Skeletal muscle satellite cell (primary cell): Measurements from ENCODE around the gene SMAD6.

Experiments used
- H3K27me3 ChIP-seq: 2 replicates; pipeline ENCODE4 v1.7.0; 2013; ENCODE audit warnings: low read length; ENCODE audit not compliant: control insufficient read depth, insufficient read depth
- H3K36me3 ChIP-seq: 2 replicates; pipeline ENCODE4 v1.7.0; 2013; ENCODE audit warnings: mild to moderate bottlenecking, control low read depth, low read length; ENCODE audit not compliant: insufficient read depth
- H3K4me1 ChIP-seq: 2 replicates; pipeline ENCODE4 v1.7.0; 2013; ENCODE audit warnings: low read length; ENCODE audit not compliant: control insufficient read depth, insufficient read depth
- H3K4me2 ChIP-seq: 2 replicates; pipeline ENCODE4 v1.7.0; 2013; ENCODE audit warnings: mild to moderate bottlenecking, low read length
- H3K4me3 ChIP-seq: 2 replicates; pipeline ENCODE4 v1.7.0; 2013; ENCODE audit warnings: low read length
- H3K9ac ChIP-seq: 2 replicates; pipeline ENCODE4 v1.7.0; 2013; ENCODE audit warnings: mild to moderate bottlenecking, low read depth, low read length, moderate library complexity
- H3K9me3 ChIP-seq: replicated peaks from 2 replicates; pipeline ENCODE4 v1.7.0; 2013; ENCODE audit warnings: mild to moderate bottlenecking, control low read depth, low read length

SMAD6 gene

DNA sequence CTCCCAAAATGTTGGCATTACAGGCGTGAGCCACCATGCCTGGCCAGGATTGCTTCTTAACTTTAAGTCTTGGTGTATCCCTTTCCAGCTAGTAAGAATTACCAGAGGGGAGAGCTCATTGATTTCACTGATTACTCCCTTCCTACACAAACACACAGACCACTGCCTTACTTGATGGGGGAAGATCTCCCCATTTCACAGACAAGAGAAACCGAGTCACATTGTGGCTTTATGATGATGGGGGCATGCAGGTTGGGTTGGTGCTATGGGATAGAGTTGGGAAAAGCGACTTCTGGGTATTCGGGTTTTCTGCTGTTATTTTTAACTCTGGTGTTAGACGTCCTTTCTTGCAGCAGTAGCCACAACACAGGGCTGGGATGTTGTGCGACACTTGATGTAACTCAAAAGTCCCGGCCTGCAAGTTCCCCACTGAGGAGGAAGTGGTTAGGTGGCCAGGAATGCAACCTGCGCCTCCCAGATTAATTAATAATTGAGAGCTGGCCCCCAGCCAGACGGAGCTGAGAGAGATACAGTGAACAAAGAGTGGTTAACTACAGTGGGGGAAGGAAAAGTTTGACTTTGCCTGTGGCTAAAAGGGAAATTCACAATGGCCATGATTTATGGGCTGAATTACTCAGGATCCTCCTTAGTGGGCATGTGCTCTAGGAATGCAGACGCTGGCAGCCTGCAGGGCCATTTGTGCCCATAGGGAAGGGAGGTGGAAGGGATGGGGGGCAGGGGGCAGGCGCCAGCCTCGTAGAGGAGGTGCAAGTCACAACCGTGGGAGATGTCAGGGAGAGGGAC lies 63.6 kb downstream of the SMAD6 start:
- no peaks in the 10 kb centered on the region for H3K27me3 ChIP-seq
- H3K4me2 ChIP-seq, result no peak overlapping the region

GRCh38 chr15:66766282-66767230 lies 64.5 kb downstream of the SMAD6 start:
- H3K4me3 ChIP-seq, result no peak overlapping the region
- peaks cover 44% of the 10 kb centered on the region for H3K4me1 ChIP-seq
- H3K36me3 ChIP-seq, result no peaks in the 10 kb centered on the region
- H3K9ac ChIP-seq, result no peak overlapping the region
- no peaks in the 10 kb centered on the region for H3K9me3 ChIP-seq
- no peaks in the 10 kb centered on the region for H3K27me3 ChIP-seq
- H3K4me2 ChIP-seq, result no peak overlapping the region

More for the DNA sequence above, 63.6 kb downstream of the SMAD6 start:
- Histone ChIP-seq H3K4me3 (no peak overlapping the region), H3K4me1 (peaks cover 45% of the 10 kb centered on the region), H3K36me3 (no peaks in the 10 kb centered on the region), H3K9ac (no peak overlapping the region), H3K9me3 (no peaks in the 10 kb centered on the region)

GRCh38 chr15:66767240-66767659 lies 65.2 kb downstream of the SMAD6 start:
- Histone ChIP-seq H3K36me3 (no peaks in the 10 kb centered on the region), H3K4me2 (no peak overlapping the region), H3K9ac (no peak overlapping the region), H3K4me1 (peaks cover 37% of the 10 kb centered on the region), H3K4me3 (no peak overlapping the region), H3K27me3 (no peaks in the 10 kb centered on the region), H3K9me3 (no peaks in the 10 kb centered on the region)

- Histone ChIP-seq H3K9me3 (no peaks in the 10 kb centered on the region), H3K9ac (no peak overlapping the region), H3K4me2 (no peak overlapping the region), H3K36me3 (no peaks in the 10 kb centered on the region), H3K4me3 (no peak overlapping the region), H3K4me1 (peaks cover 30% of the 10 kb centered on the region), H3K27me3 (no peaks in the 10 kb centered on the region)
Measured at GRCh38 chr15:66768987-66769386, 67.0 kb downstream of the SMAD6 start.

DNA sequence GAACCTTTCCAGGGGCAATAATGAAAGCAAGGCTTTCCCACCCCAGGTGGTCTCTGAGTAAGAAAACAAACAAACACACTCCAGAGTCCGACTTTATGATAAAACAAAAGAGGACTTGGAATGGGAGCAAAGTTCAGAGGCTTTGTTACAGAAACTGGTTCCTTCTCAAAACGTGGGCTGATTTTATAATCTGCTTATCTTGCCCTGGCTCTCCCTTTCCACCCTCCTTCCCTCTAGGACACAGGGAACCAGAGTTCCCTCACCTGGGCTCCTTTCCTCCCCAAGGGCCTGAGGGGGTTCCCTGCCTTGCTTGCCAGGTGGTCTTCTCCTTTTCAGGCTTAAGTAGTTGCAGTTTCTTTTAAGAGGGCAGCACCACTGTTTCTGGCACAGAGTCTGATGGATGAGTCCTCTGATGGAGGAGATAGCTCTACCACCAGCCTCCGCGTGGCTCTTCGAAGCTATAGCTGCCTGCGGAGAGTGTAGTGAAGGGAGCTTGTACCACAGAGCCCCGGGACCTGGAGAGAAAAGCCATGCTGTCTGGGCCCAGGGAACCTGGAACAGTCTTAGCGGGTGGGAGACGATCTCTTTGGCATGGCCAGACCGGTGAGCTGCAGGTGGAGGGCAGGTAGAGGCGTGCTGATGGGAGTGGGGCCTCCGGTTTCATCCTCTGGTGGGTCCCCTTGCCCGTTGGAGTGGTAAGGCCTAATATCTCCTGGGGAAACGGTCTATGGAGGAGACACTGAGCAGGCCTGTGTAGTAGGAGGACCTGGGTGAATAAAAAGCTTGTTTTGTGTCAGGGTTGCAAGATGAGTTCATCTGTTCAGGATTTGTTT lies 68.7 kb downstream of the SMAD6 start:
- Histone ChIP-seq H3K9me3 (no peaks in the 10 kb centered on the region), H3K4me1 (peaks cover 34% of the 10 kb centered on the region), H3K27me3 (no peaks in the 10 kb centered on the region), H3K4me2 (no peak overlapping the region), H3K36me3 (no peaks in the 10 kb centered on the region), H3K9ac (no peak overlapping the region), H3K4me3 (no peak overlapping the region)

GRCh38 chr15:66771351-66771650 lies 69.3 kb downstream of the SMAD6 start:
- Histone ChIP-seq H3K9ac (no peak overlapping the region), H3K36me3 (no peaks in the 10 kb centered on the region), H3K4me2 (no peak overlapping the region), H3K4me1 (peaks cover 29% of the 10 kb centered on the region), H3K27me3 (no peaks in the 10 kb centered on the region), H3K9me3 (no peaks in the 10 kb centered on the region), H3K4me3 (no peak overlapping the region)

DNA sequence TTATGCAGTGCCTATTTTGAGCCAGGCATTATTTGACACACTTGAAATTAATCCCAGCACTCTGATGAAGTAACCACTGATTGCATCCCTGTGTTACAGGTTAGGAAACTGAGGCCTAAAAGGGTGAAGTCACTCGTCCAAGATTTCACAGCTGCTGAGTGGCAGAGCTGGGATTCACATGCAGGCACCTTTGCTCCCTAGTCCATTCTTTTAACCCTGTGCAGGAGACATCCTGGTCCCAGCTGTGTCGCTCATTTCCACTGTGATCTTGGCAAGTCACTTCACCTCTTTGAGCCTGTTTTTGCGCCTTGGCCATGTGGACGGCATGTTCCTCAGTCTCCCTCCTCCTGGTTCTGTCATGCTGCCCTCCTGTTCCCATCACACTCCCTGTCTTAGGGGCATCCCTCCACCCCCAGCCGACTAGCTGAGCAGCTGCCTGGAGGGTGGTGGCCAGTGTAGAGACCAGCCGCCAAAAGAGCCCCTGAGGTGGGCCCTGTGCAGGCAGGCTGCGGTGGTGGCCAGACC lies 70.6 kb downstream of the SMAD6 start:
- H3K4me3 ChIP-seq, result no peak overlapping the region
- H3K4me2 ChIP-seq, result no peak overlapping the region
- no peak overlapping the region for H3K9ac ChIP-seq
- H3K36me3 ChIP-seq, result no peaks in the 10 kb centered on the region
- H3K9me3 ChIP-seq, result no peaks in the 10 kb centered on the region
- peaks cover 18% of the 10 kb centered on the region for H3K4me1 ChIP-seq
- no peaks in the 10 kb centered on the region for H3K27me3 ChIP-seq

- no peaks in the 10 kb centered on the region for H3K9me3 ChIP-seq
- H3K4me3 ChIP-seq, result no peak overlapping the region
- no peaks in the 10 kb centered on the region for H3K27me3 ChIP-seq
- H3K4me2 ChIP-seq, result no peak overlapping the region
- H3K9ac ChIP-seq, result peak overlapping the region; percentile 14
- H3K36me3 ChIP-seq, result no peaks in the 10 kb centered on the region
- H3K4me1 ChIP-seq, result peaks cover 21% of the 10 kb centered on the region
Measured at GRCh38 chr15:66773129-66773873, 71.3 kb downstream of the SMAD6 start.

- H3K9ac ChIP-seq, result peak overlapping the region; percentile 14
- H3K4me2 ChIP-seq, result peak overlapping the region; percentile 22
- no peak overlapping the region for H3K4me3 ChIP-seq
- no peaks in the 10 kb centered on the region for H3K9me3 ChIP-seq
- no peaks in the 10 kb centered on the region for H3K36me3 ChIP-seq
- H3K4me1 ChIP-seq, result peaks cover 26% of the 10 kb centered on the region
- H3K27me3 ChIP-seq, result no peaks in the 10 kb centered on the region
Measured at GRCh38 chr15:66774001-66774814, 72.2 kb downstream of the SMAD6 start.
